Measurements from ENCODE around the gene IQCK. TPM values are rescaled to one million over a fixed set of nuclear protein-coding genes. Genes with fewer than 3 reads are reported as not detected.
"Not testable (repeated sequence)": the region's sequence is repeated elsewhere in the genome, so short reads cannot be mapped to it uniquely, and the experiment has no call there.

IQCK gene
- total RNA-seq, 1 experiment from 2014 or later: 5.3 TPM

- in situ Hi-C loops (cut with HindIII; ENCODE audit: low pct_unique_long_range_greater_than_20kb, low sequenced_read_pairs): no loop called here
- no peak for DNase-seq (ENCODE audit: low read depth, low spot score)
Measured at GRCh38 chr16:19769239-19769638, 51.2 kb downstream of the IQCK start.

- DNase-seq (ENCODE audit: low read depth, low spot score): no peak
- in situ Hi-C loops (cut with HindIII; ENCODE audit: low pct_unique_long_range_greater_than_20kb, low sequenced_read_pairs): no loop called here
Measured at GRCh38 chr16:19771040-19771439, 53.0 kb downstream of the IQCK start.

GRCh38 chr16:19771796-19772195, 53.7 kb downstream of the IQCK start:
- in situ Hi-C loops (cut with HindIII; ENCODE audit: low pct_unique_long_range_greater_than_20kb, low sequenced_read_pairs): no loop called here
- DNase-seq (ENCODE audit: low read depth, low spot score): no peak

DNA sequence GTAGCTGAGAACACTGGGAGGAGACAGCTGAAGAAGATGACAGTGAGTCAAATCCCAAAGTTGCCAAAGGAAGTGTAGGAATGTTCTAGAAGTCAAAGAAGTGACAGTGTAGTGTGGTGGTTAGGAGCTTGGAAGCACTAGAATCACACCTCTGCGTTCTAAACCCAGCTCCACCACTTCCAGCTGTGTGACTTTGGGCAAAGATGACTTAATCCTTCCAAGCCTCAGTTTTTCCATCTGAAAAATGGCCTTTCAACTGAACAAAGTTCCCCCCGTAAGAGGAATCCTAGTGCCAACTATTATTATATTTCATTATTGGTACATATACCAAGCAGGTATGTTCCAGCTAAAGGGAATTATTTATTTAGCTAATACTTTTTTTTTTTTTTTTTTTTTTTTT, 56.0 kb downstream of the IQCK start:
- in situ Hi-C loops (cut with HindIII; ENCODE audit: low pct_unique_long_range_greater_than_20kb, low sequenced_read_pairs): no loop called here
- DNase-seq (ENCODE audit: low read depth, low spot score): no peak

DNA sequence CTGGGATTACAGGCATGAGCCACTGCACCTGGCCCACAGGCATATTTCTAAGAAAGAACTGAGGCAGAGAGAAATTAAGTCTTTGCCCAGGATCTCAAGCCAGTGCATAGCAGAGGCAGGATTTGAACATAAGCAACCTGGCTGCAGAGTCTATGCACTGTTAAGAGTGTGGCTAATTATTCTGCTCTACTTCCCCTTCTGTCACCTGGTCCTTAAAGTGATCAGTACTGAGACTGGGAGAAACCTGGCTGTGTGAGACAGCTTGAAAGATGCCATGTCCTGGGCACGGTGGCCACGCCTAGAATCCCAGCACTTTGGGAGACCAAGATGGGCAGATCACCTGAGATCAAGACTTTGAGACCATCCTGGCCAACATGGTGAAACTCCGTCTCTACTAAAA, 58.1 kb downstream of the IQCK start:
- no peak for DNase-seq (ENCODE audit: low read depth, low spot score)
- in situ Hi-C loops (cut with HindIII; ENCODE audit: low pct_unique_long_range_greater_than_20kb, low sequenced_read_pairs): no loop called here

- no peak for DNase-seq (ENCODE audit: low read depth, low spot score)
- in situ Hi-C loops (cut with HindIII; ENCODE audit: low pct_unique_long_range_greater_than_20kb, low sequenced_read_pairs): no loop called here
Measured at GRCh38 chr16:19776565-19776964, 58.5 kb downstream of the IQCK start.

DNA sequence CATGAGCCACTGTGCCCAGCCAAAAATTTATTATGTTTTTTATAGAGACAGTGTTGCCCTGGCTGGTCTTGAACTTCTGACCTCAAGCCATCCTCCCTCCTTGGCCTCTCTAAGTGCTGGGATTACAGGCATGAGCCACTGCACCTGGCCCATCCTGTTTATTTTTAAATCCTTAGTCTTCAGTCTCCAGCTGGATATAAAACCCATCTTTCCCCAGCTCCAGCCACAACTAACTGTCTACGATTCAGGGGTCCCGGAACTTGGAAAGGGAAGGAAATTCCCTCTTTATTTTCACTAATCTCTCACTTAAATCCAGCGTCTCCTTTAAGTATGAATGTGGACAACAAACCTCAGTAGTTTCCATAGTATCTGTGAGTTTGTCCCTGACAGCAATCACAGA, 62.2 kb downstream of the IQCK start:
- in situ Hi-C loops (cut with HindIII; ENCODE audit: low pct_unique_long_range_greater_than_20kb, low sequenced_read_pairs): no loop called here
- DNase-seq (ENCODE audit: low read depth, low spot score): no peak

DNA sequence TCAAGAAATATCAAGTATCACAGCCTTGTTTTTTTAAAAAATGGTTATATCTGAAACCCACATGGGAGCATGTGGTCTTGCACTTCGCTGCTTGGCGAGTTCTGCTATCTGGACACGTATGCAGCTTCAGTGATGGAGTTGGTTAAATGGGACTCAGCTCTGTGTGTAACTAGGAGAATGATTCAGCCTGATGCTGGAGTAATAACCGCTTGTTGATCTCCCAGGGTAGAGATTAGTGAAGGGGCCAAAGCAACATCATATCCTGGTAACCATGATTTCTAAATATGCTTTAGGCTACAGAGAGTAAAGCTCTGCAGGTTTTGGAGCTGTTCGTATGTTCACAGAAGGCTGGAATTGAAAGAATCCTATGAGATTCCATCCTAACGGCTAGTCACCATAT, 63.2 kb downstream of the IQCK start:
- no peak for DNase-seq (ENCODE audit: low read depth, low spot score)
- in situ Hi-C loops (cut with HindIII; ENCODE audit: low pct_unique_long_range_greater_than_20kb, low sequenced_read_pairs): no loop called here

- DNase-seq (ENCODE audit: low read depth, low spot score): no peak
- in situ Hi-C loops (cut with HindIII; ENCODE audit: low pct_unique_long_range_greater_than_20kb, low sequenced_read_pairs): no loop called here
Measured at GRCh38 chr16:19783363-19784182, 65.5 kb downstream of the IQCK start.

DNA sequence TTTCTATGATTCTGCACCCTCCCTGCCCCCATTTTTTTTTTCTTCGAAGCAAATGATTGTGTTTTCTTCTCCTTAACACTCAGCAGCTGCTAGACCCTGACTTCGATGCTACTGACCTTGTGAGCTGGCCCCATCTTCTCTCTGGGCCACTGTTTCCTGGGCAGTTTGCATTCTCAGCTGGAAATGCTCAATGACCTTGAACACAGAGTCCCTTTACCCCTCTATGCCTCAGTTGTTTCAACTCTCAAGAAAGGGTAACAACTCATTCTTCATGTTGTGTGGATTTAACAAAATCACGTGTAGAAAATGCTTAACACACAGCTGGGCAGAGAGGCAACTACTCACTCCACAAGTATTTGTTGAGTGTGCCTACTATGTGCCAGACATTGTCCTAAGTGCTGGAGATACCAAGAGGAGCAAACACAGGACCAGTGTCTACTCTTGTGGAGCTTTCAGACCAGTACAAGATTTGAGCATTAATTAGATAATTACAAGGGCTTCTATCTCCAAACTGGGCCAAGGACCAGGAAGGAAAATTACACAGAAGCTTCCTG, 66.2 kb downstream of the IQCK start:
- in situ Hi-C loops (cut with HindIII; ENCODE audit: low pct_unique_long_range_greater_than_20kb, low sequenced_read_pairs): no loop called here
- no peak for DNase-seq (ENCODE audit: low read depth, low spot score)

GRCh38 chr16:19785081-19785480, 67.0 kb downstream of the IQCK start:
- in situ Hi-C loops (cut with HindIII; ENCODE audit: low pct_unique_long_range_greater_than_20kb, low sequenced_read_pairs): no loop called here
- DNase-seq (ENCODE audit: low read depth, low spot score): no peak

GRCh38 chr16:19785512-19786130, 67.5 kb downstream of the IQCK start:
- no peak for DNase-seq (ENCODE audit: low read depth, low spot score)
- in situ Hi-C loops (cut with HindIII; ENCODE audit: low pct_unique_long_range_greater_than_20kb, low sequenced_read_pairs): no loop called here

DNA sequence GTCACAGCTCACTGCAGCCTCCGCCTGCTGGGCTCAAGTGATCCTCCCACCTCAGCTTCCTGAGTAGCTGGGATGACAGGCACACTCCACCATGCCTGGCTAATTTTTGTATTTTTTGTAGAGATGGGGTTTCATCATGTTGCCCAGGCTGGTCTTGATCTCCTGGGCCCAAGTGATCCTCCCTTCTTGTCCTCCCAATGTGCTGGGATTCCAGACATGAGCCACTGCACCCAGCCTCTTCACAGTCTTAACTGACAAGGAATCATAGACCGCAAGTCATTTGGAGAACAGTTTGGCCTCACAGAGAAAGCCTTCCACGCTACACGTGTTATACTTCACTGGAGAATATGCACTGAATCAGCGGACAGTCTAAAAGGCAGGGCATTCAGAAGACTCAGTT, 83.3 kb downstream of the IQCK start:
- DNase-seq (ENCODE audit: low read depth, low spot score); in situ Hi-C loops (cut with HindIII; ENCODE audit: low pct_unique_long_range_greater_than_20kb, low sequenced_read_pairs): not testable (repeated sequence)

GRCh38 chr16:19801824-19802223, 83.8 kb downstream of the IQCK start:
- in situ Hi-C loops (cut with HindIII; ENCODE audit: low pct_unique_long_range_greater_than_20kb, low sequenced_read_pairs); DNase-seq (ENCODE audit: low read depth, low spot score): not testable (repeated sequence)

DNA sequence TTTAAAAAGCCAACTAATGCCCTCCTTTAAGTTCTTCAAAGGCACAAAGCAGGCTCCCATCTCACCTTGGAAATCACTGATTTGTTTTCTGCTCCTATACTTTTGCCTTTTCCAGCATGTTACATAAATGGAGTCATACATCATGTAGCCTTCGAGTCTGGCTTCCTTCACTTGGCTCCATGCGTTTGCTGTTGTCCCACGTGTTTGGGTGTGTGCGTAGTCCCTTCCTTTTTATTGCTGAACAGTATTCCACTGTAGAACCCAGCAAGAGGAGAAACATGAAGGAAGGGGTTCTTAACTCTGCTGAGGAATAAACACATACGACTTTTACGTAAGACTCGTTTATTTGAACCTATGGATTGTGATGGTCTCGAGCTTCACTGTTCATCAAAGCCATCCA, 84.5 kb downstream of the IQCK start:
- DNase-seq (ENCODE audit: low read depth, low spot score): no peak
- in situ Hi-C loops (cut with HindIII; ENCODE audit: low pct_unique_long_range_greater_than_20kb, low sequenced_read_pairs): no loop called here

DNA sequence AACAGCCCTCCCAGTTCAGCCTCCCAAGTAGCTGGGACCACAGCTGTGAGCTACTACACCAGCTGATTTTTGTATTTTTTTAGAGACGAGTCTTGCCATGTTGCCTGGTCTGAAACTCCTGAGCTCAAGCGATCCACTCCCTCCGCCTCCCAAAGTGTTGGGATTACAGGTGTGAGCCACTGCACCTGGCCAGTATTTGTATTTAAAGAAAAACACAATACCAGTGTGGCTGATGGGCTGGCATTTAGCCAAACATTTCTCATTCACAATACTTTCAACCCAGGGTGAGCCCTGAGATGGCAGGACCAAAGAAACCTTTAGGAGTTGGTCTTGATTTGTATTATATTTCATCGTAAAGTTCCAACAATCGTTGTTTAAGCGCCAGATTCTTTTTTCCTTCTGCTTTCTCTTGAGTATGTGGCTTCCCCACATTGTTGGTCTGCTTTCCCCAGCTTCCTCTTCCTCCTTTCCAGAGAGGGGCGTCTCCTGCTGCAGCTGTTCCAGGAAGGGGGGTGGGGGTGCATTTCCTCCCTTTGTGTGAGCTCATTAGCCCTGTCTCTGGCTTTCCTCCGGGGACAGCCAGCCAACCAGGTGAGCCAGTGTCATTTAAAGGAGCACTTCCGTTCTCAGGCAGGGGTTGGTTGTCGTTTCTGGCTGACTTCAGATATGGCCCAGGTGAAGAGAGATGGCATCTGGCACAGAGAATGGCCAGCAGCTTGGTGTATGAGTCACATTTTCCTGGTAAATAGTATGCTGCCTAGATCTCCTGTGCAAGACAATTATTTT, 86.7 kb downstream of the IQCK start:
- DNase-seq (ENCODE audit: low read depth, low spot score): no peak
- in situ Hi-C loops (cut with HindIII; ENCODE audit: low pct_unique_long_range_greater_than_20kb, low sequenced_read_pairs): no loop called here

GRCh38 chr16:19805459-19806162, 87.5 kb downstream of the IQCK start:
- DNase-seq (ENCODE audit: low read depth, low spot score): no peak

More at GRCh38 chr16:19805459-19806162, 87.5 kb downstream of the IQCK start:
- in situ Hi-C loops (cut with HindIII; ENCODE audit: low pct_unique_long_range_greater_than_20kb, low sequenced_read_pairs): no loop called here
